ENCODE data around the gene TLE3. TPM values are rescaled to one million over a fixed set of nuclear protein-coding genes. Genes with fewer than 3 reads are reported as not detected.

Gene TLE3
- total and polyA plus RNA-seq, 2 of the 13 experiments (the other 11 are each of a cell fraction or from before 2014, with no cell fraction given) = 11.9 to 13.8 TPM

- TF ChIP-seq ATRX (CRISPR knock-in tag; IDR thresholded peaks at IDR 0.05; ENCODE audit: borderline replicate concordance) (no peak), RFX5 (IDR thresholded peaks at IDR 0.05; ENCODE audit: low read depth, low read length) (no peak), ZNF782 (CRISPR knock-in tag; IDR thresholded peaks at IDR 0.05; ENCODE audit: borderline replicate concordance) (no peak), RFXAP (CRISPR knock-in tag; IDR thresholded peaks at IDR 0.05; ENCODE audit: borderline replicate concordance) (no peak), ELK4 (CRISPR knock-in tag; IDR thresholded peaks at IDR 0.05; ENCODE audit: borderline replicate concordance) (no peak), FOSL1 (CRISPR knock-in tag; IDR thresholded peaks at IDR 0.05; ENCODE audit: borderline replicate concordance) (no peak), XBP1 (CRISPR knock-in tag; IDR thresholded peaks at IDR 0.05) (no peak), ZNF280D (CRISPR knock-in tag; IDR thresholded peaks at IDR 0.05) (no peak), TBX2 (CRISPR knock-in tag; IDR thresholded peaks at IDR 0.05; ENCODE audit: borderline replicate concordance) (no peak)
These were observed 30.0 kb downstream of the TLE3 start (continued) for GRCh38 chr15:70067681-70068080.

- peaks cover 40 to 93% of the 10 kb centered on the region in 2 experiments; a peak in 4 of 5 replicates for H3K36me3 ChIP-seq (replicated peaks in 1 of 2; ENCODE audit: control insufficient read depth in 1 of 2, insufficient read depth in 2 of 2, low read length in 2 of 2)
- ATAC-seq (no peak), FAIRE-seq (no peak), DNase-seq (ENCODE audit: low spot score) (no peak)
- intact Hi-C loops (cut with micrococcal nuclease; ENCODE audit: unreplicated experiment) = no loop called here
- H2AFZ ChIP-seq (ENCODE audit: low read length) = no peak overlapping the region
- in situ Hi-C loops (cut with HindIII; ENCODE audit: extremely low pct_ligation_motif_present, low pct_unique_long_range_greater_than_20kb) = no loop called here
- WGBS (ENCODE audit: low lambda C conversion rate) = 94% methylated on average over 2 of the region's 2 CpGs
- H3K27me3 ChIP-seq (ENCODE audit: control insufficient read depth in 1 of 2, insufficient read depth in 2 of 2, low read length in 2 of 2) = no peaks in the 10 kb centered on the region
- H3K27ac ChIP-seq (ENCODE audit: extremely low read length, insufficient read depth, low read length) = no peak overlapping the region
- H4K20me1 ChIP-seq (ENCODE audit: insufficient read depth, low read length) = peaks cover 37% of the 10 kb centered on the region
- no peak overlapping the region for H3K4me2 ChIP-seq (ENCODE audit: low read depth, low read length)
- no TSS peak for BruUV-seq (replicated peaks)
- H3K9ac ChIP-seq (ENCODE audit: insufficient read depth, low read depth, low read length) = no peak overlapping the region
- H3K4me3 ChIP-seq (replicated peaks in 1 of 3; ENCODE audit: insufficient read depth in 1 of 3, low read depth in 2 of 3, low read length in 3 of 3) = no peak overlapping the region
- POLR2A ChIA-PET = no interaction called here
- H3K9me3 ChIP-seq (ENCODE audit: low read length) = no peaks in the 10 kb centered on the region
- CTCF ChIA-PET (ENCODE audit: low intra/inter-chr PET ratio, low total read pairs) = no interaction called here
- no peaks in the 10 kb centered on the region for H3K79me2 ChIP-seq (ENCODE audit: insufficient read depth, low read length)
- H3K4me1 ChIP-seq (ENCODE audit: insufficient read depth, low read length) = peaks cover 14% of the 10 kb centered on the region
- no peak for TF ChIP-seq ZXDC (CRISPR knock-in tag; IDR thresholded peaks at IDR 0.05)
- no peak for TF ChIP-seq ZNF687 (CRISPR knock-in tag; IDR thresholded peaks at IDR 0.05)
- no peak for TF ChIP-seq BORCS8-MEF2B (CRISPR knock-in tag; IDR thresholded peaks at IDR 0.05)
- no peak for TF ChIP-seq SP4 (CRISPR knock-in tag; IDR thresholded peaks at IDR 0.05)
These were observed 30.7 kb downstream of the TLE3 start for GRCh38 chr15:70067011-70067410.
